Prostate gland (tissue), 2 donors: Measurements from ENCODE around the gene PLSCR5. TPM values are rescaled to one million over a fixed set of nuclear protein-coding genes. Genes with fewer than 3 reads are reported as not detected.

Experiments used
- DNase-seq: peaks from one replicate; pipeline ENCODE4 v3.0.0-alpha.2; 2019; ENCODE audit warnings: low spot score
- H3K27ac ChIP-seq, 2 donors: fragments of 200-600 bp; sonication (generic); 2 replicates each; pipeline ENCODE4 v1.5.1; 2017 to 2019
- H3K27me3 ChIP-seq: fragments of 200-600 bp; sonication (generic); replicated peaks from 2 replicates; pipeline ENCODE4 v1.5.1; 2019; ENCODE audit not compliant: insufficient read depth
- H3K36me3 ChIP-seq, 2 donors: fragments of 200-600 bp; sonication (generic); 1 replicate in 1 of 2; 2 replicates in 1 of 2; pipeline versions ENCODE4 v1.5.1 to v1.8.1; 2017 to 2019
- H3K4me1 ChIP-seq: fragments of 200-600 bp; sonication (generic); replicated peaks from 2 replicates; pipeline ENCODE4 v1.5.1; 2019
- H3K4me3 ChIP-seq, 2 donors: fragments of 200-600 bp; sonication (generic); 2 replicates each; pipeline ENCODE4 v1.5.1; 2017 to 2019
- H3K9me3 ChIP-seq: fragments of 200-600 bp; sonication (generic); 2 replicates; pipeline ENCODE4 v1.5.1; 2017
- POLR2A ChIP-seq: fragments of 450-650 bp; IDR thresholded peaks from one replicate; pipeline ENCODE4 v1.6.1; 2016; ENCODE audit warnings: antibody characterized with exemption, mild to moderate bottlenecking
- POLR2AphosphoS5 ChIP-seq: sonication (generic); formaldehyde crosslinking; IDR thresholded peaks from one replicate; pipeline ENCODE4 v1.6.1; 2017; ENCODE audit warnings: antibody characterized with exemption
- WGBS: methylation state at CpG from one replicate; pipeline ENCODE4 v1.1.5; 2018; 5-methylcytosine and 5-hydroxymethylcytosine counted together
- intact Hi-C: fragments of 100-400 bp; cut with DNase I; formaldehyde crosslinking; loops from one replicate; pipeline ENCODE4 v1.14.2; 2022
- total RNA-seq, 2 donors: library from RNA; depleted of rRNA; stranded (reverse); fragments of >200 nt; gene quantifications; one replicate each; pipeline ENCODE4 v1.1.0, GENCODE V29; 2016
- TF ChIP-seq, protein P1 (sequence below), 4 experiments: fragments of 200-600 bp in 2 of 4; fragments of 450-650 bp in 2 of 4; sonication (generic) in 2 of 4; IDR thresholded peaks; 1 replicate in 3 of 4; 2 replicates in 1 of 4; pipeline ENCODE4 v1.5.1; 2016 to 2019; ENCODE audit warnings: antibody characterized with exemption in 4 of 4, mild to moderate bottlenecking in 2 of 4, moderate library complexity in 2 of 4

PLSCR5 gene
- total RNA-seq, 2 donors from 2014 or later = not detected

DNA sequence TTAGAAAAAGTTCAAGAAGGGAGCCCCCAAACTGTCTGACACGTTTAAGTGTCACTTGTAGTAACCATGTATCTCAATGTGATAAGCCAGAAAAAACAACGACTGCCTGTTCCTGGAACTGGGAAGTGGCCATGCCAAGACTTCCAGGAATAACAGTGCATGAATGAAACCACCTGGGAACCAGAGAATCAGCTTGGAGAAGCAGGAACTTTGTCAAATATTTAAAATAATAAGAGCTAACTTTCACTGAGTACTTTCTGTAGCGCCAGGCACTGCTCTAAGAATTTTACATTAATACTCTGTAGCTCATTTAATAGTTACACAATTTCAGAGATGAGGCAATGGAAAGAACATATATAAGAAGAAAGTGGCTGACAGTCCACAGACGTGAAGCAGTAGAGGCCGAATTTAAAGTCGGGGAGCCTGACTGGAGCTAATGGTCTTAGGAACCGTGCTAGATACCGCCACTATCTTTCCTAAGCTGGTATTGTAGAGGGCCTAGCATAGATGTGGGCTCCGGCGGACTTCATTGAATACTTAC is 61.6 kb downstream of the PLSCR5 start:
- no peaks in the 10 kb centered on the region for H3K9me3 ChIP-seq
- DNase-seq = peak; percentile 20
- TF ChIP-seq POLR2A (no peak), POLR2AphosphoS5 (peak; percentile 7)
- intact Hi-C loops = no loop called here
- no peaks in the 10 kb centered on the region for H3K27me3 ChIP-seq
- peak overlapping the region; percentile 94 to 95 for H3K27ac ChIP-seq
- H3K4me1 ChIP-seq = no peaks in the 10 kb centered on the region
- no peaks in the 10 kb centered on the region for H3K36me3 ChIP-seq
- peak overlapping the region; percentile 66 to 69 for H3K4me3 ChIP-seq
- WGBS = 5% methylated on average over 10 of the region's 10 CpGs

DNA sequence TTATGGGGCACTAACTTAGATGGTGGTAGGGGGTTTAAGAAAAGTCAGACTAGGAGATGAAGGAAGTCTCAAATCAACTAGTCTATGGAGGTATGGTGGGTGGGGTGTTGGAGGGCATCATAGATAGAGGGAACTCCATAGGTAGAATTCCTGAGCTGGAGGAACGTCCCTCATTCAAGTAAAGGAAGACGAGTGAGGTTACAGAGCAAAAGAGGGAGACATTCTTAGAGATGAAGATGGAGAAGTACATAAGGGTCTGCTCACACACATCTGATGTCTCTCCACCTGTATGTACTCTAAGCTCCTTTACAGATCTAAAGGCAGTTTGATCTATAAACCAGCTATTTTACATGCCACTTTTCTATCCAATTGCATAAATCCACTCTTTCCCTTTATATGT is 62.2 kb downstream of the PLSCR5 start:
- WGBS = 48% methylated on average over 2 of the region's 2 CpGs
- H3K4me3 ChIP-seq = peak overlapping the region; percentile 66 to 69
- peak overlapping the region; percentile 94 to 95 for H3K27ac ChIP-seq
- no peaks in the 10 kb centered on the region for H3K4me1 ChIP-seq
- H3K9me3 ChIP-seq = no peaks in the 10 kb centered on the region
- H3K27me3 ChIP-seq = no peaks in the 10 kb centered on the region
- TF ChIP-seq POLR2A (no peak), POLR2AphosphoS5 (no peak)
- TF ChIP-seq, protein P1, sequence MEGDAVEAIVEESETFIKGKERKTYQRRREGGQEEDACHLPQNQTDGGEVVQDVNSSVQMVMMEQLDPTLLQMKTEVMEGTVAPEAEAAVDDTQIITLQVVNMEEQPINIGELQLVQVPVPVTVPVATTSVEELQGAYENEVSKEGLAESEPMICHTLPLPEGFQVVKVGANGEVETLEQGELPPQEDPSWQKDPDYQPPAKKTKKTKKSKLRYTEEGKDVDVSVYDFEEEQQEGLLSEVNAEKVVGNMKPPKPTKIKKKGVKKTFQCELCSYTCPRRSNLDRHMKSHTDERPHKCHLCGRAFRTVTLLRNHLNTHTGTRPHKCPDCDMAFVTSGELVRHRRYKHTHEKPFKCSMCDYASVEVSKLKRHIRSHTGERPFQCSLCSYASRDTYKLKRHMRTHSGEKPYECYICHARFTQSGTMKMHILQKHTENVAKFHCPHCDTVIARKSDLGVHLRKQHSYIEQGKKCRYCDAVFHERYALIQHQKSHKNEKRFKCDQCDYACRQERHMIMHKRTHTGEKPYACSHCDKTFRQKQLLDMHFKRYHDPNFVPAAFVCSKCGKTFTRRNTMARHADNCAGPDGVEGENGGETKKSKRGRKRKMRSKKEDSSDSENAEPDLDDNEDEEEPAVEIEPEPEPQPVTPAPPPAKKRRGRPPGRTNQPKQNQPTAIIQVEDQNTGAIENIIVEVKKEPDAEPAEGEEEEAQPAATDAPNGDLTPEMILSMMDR (IDR thresholded peaks at IDR 0.05) = no peak
- no peaks in the 10 kb centered on the region for H3K36me3 ChIP-seq
- intact Hi-C loops = no loop called here
- DNase-seq = no peak

DNA sequence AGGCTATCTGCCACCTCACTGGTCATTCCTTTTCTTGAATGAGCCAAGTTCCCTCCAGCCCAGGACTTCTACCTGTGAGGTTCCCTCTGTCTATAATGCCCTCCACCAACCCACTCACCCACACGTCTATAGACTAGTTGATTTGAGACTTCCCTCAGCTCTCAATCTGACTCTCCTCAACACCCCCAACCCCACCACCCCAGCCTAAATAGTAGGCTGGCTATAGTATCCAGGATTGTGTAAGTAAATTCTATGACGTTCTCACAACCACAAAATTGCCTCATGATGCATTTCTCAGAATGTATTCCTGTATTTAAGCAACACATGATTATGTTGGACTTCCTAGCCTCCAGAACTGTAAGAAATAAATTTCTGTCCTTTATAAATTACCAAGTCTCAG is 63.0 kb downstream of the PLSCR5 start:
- intact Hi-C loops = no loop called here
- DNase-seq = no peak
- Histone ChIP-seq H3K27me3 (no peaks in the 10 kb centered on the region), H3K27ac (no peak overlapping the region), H3K4me3 (no peak overlapping the region), H3K9me3 (no peaks in the 10 kb centered on the region), H3K4me1 (no peaks in the 10 kb centered on the region), H3K36me3 (no peaks in the 10 kb centered on the region)
- 76% methylated on average over 2 of the region's 2 CpGs for WGBS
- no peak for TF ChIP-seq POLR2A
- no peak for TF ChIP-seq POLR2AphosphoS5
- TF ChIP-seq, protein P1 (IDR thresholded peaks at IDR 0.05) = no peak

DNA sequence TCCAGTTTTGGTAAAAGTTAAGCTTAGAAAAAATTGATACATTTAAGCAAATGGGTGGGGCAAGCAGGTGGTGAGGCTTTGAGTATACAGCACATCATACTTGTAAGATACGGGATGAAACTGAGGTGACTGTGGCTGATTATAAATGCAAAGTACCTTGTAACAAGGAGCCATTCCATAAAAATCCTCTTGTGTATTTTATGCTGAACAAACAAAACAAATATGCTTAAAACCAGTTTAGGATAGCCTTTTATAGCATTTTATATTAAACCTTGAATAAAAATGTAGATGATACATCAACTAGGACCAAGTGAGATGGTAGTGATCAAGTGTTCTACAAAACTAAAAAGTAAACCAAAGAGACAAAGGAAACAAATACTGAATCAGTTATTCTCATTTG is 64.2 kb downstream of the PLSCR5 start:
- Histone ChIP-seq H3K27ac (no peak overlapping the region), H3K4me1 (no peaks in the 10 kb centered on the region), H3K4me3 (no peak overlapping the region), H3K9me3 (no peaks in the 10 kb centered on the region), H3K27me3 (no peaks in the 10 kb centered on the region), H3K36me3 (no peaks in the 10 kb centered on the region)
- intact Hi-C loops = no loop called here
- TF ChIP-seq, protein P1 (IDR thresholded peaks at IDR 0.05) = no peak
- no peak for TF ChIP-seq POLR2A
- TF ChIP-seq POLR2AphosphoS5 = no peak
- no peak for DNase-seq
- 62% methylated on average over 1 of the region's 1 CpG for WGBS

DNA sequence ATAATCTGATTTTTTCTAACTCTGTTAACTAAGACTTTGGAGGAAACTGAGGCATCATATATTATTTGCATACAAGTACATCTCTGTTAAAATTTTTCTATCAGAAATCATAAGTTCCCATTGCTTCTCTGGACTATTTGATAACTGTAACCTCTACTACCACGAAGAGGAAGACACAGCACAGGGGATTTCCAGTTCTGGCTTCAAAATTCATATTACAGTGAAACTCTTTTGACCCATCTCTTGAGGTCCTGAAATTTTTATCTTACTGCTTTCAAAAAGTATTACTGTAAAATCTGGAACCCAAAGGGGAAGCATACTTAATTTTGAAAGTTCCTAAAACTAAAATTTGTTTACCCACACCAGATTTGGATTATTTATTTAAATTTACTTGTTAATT is 64.9 kb downstream of the PLSCR5 start:
- TF ChIP-seq POLR2A (no peak), POLR2AphosphoS5 (no peak)
- TF ChIP-seq, protein P1 (IDR thresholded peaks at IDR 0.05) = no peak
- no peak for DNase-seq
- Histone ChIP-seq H3K4me1 (no peaks in the 10 kb centered on the region), H3K36me3 (no peaks in the 10 kb centered on the region), H3K4me3 (no peak overlapping the region), H3K9me3 (no peaks in the 10 kb centered on the region), H3K27ac (no peak overlapping the region), H3K27me3 (no peaks in the 10 kb centered on the region)
- 58% methylated on average over 1 of the region's 1 CpG for WGBS
- intact Hi-C loops = no loop called here
